DND-41 (cell line): ENCODE measurements around the gene SOX5.

Source experiments
- ATAC-seq: fragments of 200-7000 bp; cut with Tn5 transposase; 3 replicates; pipeline ENCODE4 v1.9.1; 2021; ENCODE audit warnings: low read depth; ENCODE audit not compliant: insufficient read depth
- DNase-seq: peaks from one replicate; pipeline ENCODE4 v3.0.0-alpha.2; 2020
- H2AFZ ChIP-seq: 2 replicates; pipeline ENCODE4 v1.6.0; 2012; ENCODE audit warnings: low read depth, low read length
- H3K27ac ChIP-seq: 2 replicates; pipeline ENCODE4 v1.5.1; 2012; ENCODE audit warnings: low read length, inconsistent platforms
- H3K27me3 ChIP-seq: fragments of 200-600 bp; sonication (generic); 2 replicates; pipeline ENCODE4 v1.6.0; 2012; ENCODE audit warnings: low read length, mild to moderate bottlenecking, inconsistent platforms; ENCODE audit not compliant: insufficient read depth, poor library complexity
- H3K36me3 ChIP-seq: 2 replicates; pipeline ENCODE4 v1.5.1; 2012; ENCODE audit warnings: low read length, inconsistent platforms; ENCODE audit not compliant: insufficient read depth
- H3K4me1 ChIP-seq: 2 replicates; pipeline ENCODE4 v1.5.1; 2012; ENCODE audit warnings: mild to moderate bottlenecking, low read length; ENCODE audit not compliant: insufficient read depth
- H3K4me2 ChIP-seq: 2 replicates; pipeline ENCODE4 v1.6.0; 2012; ENCODE audit warnings: mild to moderate bottlenecking, moderate library complexity, low read length, inconsistent platforms; ENCODE audit not compliant: insufficient read depth
- H3K4me3 ChIP-seq, 2 experiments: fragments of 200-600 bp in 1 of 2; shearing (Covaris generic) in 1 of 2; 2 replicates each; pipeline ENCODE4 v1.5.1; 2012 to 2016; ENCODE audit warnings: inconsistent platforms in 2 of 2, low read length in 2 of 2, mild to moderate bottlenecking in 2 of 2, low read depth in 1 of 2, moderate library complexity in 1 of 2
- H3K79me2 ChIP-seq: 2 replicates; pipeline ENCODE4 v1.6.0; 2012; ENCODE audit warnings: low read length, inconsistent platforms; ENCODE audit not compliant: insufficient read depth
- H3K9ac ChIP-seq: 2 replicates; pipeline ENCODE4 v1.6.0; 2012; ENCODE audit warnings: low read depth, mild to moderate bottlenecking, inconsistent platforms, low read length, moderate library complexity
- H3K9me3 ChIP-seq: 2 replicates; pipeline ENCODE4 v1.5.1; 2012; ENCODE audit warnings: low read length, moderate library complexity, mild to moderate bottlenecking, inconsistent platforms; ENCODE audit not compliant: insufficient read depth, severe bottlenecking
- H4K20me1 ChIP-seq: 2 replicates; pipeline ENCODE4 v1.6.0; 2012; ENCODE audit warnings: low read length; ENCODE audit not compliant: insufficient read depth
- CTCF ChIP-seq: IDR thresholded peaks from 2 replicates; pipeline ENCODE4 v1.5.1; 2012; ENCODE audit warnings: borderline replicate concordance, low read length, moderate library complexity, mild to moderate bottlenecking; ENCODE audit not compliant: poor library complexity, severe bottlenecking; ENCODE audit errors: extremely low read depth
- EZH2 ChIP-seq: IDR thresholded peaks from 3 replicates; pipeline ENCODE4 v1.6.1; 2012; ENCODE audit warnings: borderline replicate concordance, low read depth, mild to moderate bottlenecking, moderate library complexity, low read length, inconsistent platforms; ENCODE audit not compliant: severe bottlenecking

Gene SOX5

GRCh38 chr12:23488130-23488529 is 461.3 kb downstream of the SOX5 start:
- no peak overlapping the region for H3K4me2 ChIP-seq
- H3K9ac ChIP-seq = no peak overlapping the region
- H3K4me1 ChIP-seq = peaks cover 8% of the 10 kb centered on the region
- no peak overlapping the region for H3K27ac ChIP-seq
- H3K4me3 ChIP-seq = no peak overlapping the region
- ATAC-seq (0 out of 3 replicates have a peak, but pooled peaks have one; percentile 39), DNase-seq (no peak)
- no peaks in the 10 kb centered on the region for H3K9me3 ChIP-seq
- no peaks in the 10 kb centered on the region for H4K20me1 ChIP-seq
- no peaks in the 10 kb centered on the region for H3K36me3 ChIP-seq
- no peaks in the 10 kb centered on the region for H3K27me3 ChIP-seq
- no peak for TF ChIP-seq CTCF
- TF ChIP-seq EZH2 = no peak
- H3K79me2 ChIP-seq = no peaks in the 10 kb centered on the region
- 0 out of 2 replicates have a peak overlapping the region, but pooled peaks have one; percentile 10 for H2AFZ ChIP-seq

GRCh38 chr12:23484238-23484637 is 465.2 kb downstream of the SOX5 start:
- Histone ChIP-seq H3K4me1 (peaks cover 8% of the 10 kb centered on the region), H3K27ac (no peak overlapping the region), H3K4me3 (no peak overlapping the region), H3K4me2 (no peak overlapping the region), H3K27me3 (no peaks in the 10 kb centered on the region), H3K9me3 (no peaks in the 10 kb centered on the region), H3K79me2 (no peaks in the 10 kb centered on the region), H3K36me3 (no peaks in the 10 kb centered on the region), H2AFZ (no peak overlapping the region), H4K20me1 (no peaks in the 10 kb centered on the region), H3K9ac (no peak overlapping the region)
- ATAC-seq = no peak
- no peak for DNase-seq
- TF ChIP-seq CTCF (no peak), EZH2 (no peak)

GRCh38 chr12:23482571-23482970 is 466.9 kb downstream of the SOX5 start:
- TF ChIP-seq EZH2 = no peak
- TF ChIP-seq CTCF = no peak
- ATAC-seq = no peak
- DNase-seq = no peak
- H2AFZ ChIP-seq = no peak overlapping the region
- H3K36me3 ChIP-seq = no peaks in the 10 kb centered on the region
- H4K20me1 ChIP-seq = no peaks in the 10 kb centered on the region
- no peak overlapping the region for H3K4me2 ChIP-seq
- no peak overlapping the region for H3K4me3 ChIP-seq
- no peaks in the 10 kb centered on the region for H3K9me3 ChIP-seq
- no peaks in the 10 kb centered on the region for H3K79me2 ChIP-seq
- no peaks in the 10 kb centered on the region for H3K27me3 ChIP-seq
- H3K4me1 ChIP-seq = no peaks in the 10 kb centered on the region
- no peak overlapping the region for H3K9ac ChIP-seq
- H3K27ac ChIP-seq = no peak overlapping the region
